Right cardiac atrium (tissue), 5 donors: ENCODE data around the gene EPM2A. TPM values are rescaled to one million over a fixed set of nuclear protein-coding genes. Genes with fewer than 3 reads are reported as not detected.
A peak's percentile ranks its signal among the peaks of the same experiment; 100 is the strongest.

Experiments
- ATAC-seq, 2 donors: fragments of 200-7000 bp; cut with Tn5 transposase; one replicate each; pipeline versions ENCODE4 v1.8.0 to v1.9.1; 2020; ENCODE audit warnings: moderate library complexity in 2 of 2, mild to moderate bottlenecking in 1 of 2
- DNase-seq, 3 donors: peaks; one replicate each; pipeline ENCODE4 v3.0.0-alpha.2; 2020
- H3K27ac ChIP-seq: one replicate; pipeline ENCODE4 v1.5.1; 2013; ENCODE audit warnings: mild to moderate bottlenecking, low read length, control low read depth, moderate library complexity
- H3K27me3 ChIP-seq: one replicate; pipeline ENCODE4 v1.6.1; 2013; ENCODE audit not compliant: control insufficient read depth, insufficient read depth
- H3K4me1 ChIP-seq: one replicate; pipeline ENCODE4 v1.6.1; 2013; ENCODE audit warnings: low read length; ENCODE audit not compliant: control insufficient read depth, insufficient read depth
- H3K4me3 ChIP-seq: one replicate; pipeline ENCODE4 v1.5.1; 2013; ENCODE audit warnings: low read length, control low read depth
- H3K9me3 ChIP-seq: one replicate; pipeline ENCODE4 v1.6.1; 2013; ENCODE audit warnings: low read length; ENCODE audit not compliant: control insufficient read depth
- WGBS: extraction: QIAGEN DNeasy Blood & Tissue Kit; methylation state at CpG from one replicate; pipeline ENCODE4 v1.1.7; 2013; 5-methylcytosine and 5-hydroxymethylcytosine counted together
- intact Hi-C, 4 donors: fragments of 100-400 bp; cut with DNase I; formaldehyde crosslinking; loops; one replicate each; pipeline versions ENCODE4 v1.11.0 to v1.14.0; 2022 to 2023
- polyA plus RNA-seq: library from polyadenylated mRNA; stranded (reverse); fragments of 200-250 nt; gene quantifications from one replicate; pipeline ENCODE4 v1.2.3, GENCODE V29; 2013
- total RNA-seq, 4 donors: library from RNA; stranded (reverse); fragmentation: NEBNext Ultra II Directional; extraction: Animal tissue kit (Norgen Biotek cat#: 25700); gene quantifications; one replicate each; pipeline ENCODE4 v1.2.1, GENCODE V29; 2021
- donor health status: healthy with polysubstance abuse.
- donor health status: DM: no; HTN: yes; CAD: no.
- donor health status: DM: no; HTN: no; CAD: no.
- donor health status: DM: no; HTN: yes; CAD: no; lungs with severe emphysema.
- donor health status: DM: yes; HTN: yes; CAD: no.

EPM2A gene
- total and polyA plus RNA-seq, 5 donors: 13.7 to 42.3 (median 37.9) TPM

GRCh38 chr6:145673504-145673903, 61.8 kb downstream of the EPM2A start:
- WGBS: 87% methylated on average over 5 of the region's 5 CpGs
- Histone ChIP-seq H3K27ac (no peak overlapping the region), H3K4me1 (no peaks in the 10 kb centered on the region), H3K27me3 (no peaks in the 10 kb centered on the region), H3K9me3 (no peaks in the 10 kb centered on the region), H3K4me3 (no peak overlapping the region)
- intact Hi-C loops: no loop called here
- DNase-seq (peak in 1 of 3 donors; percentile 36), ATAC-seq (no peak)

GRCh38 chr6:145670311-145670710, 65.0 kb downstream of the EPM2A start:
- 26% methylated on average over 1 of the region's 1 CpG for WGBS
- H3K9me3 ChIP-seq: no peaks in the 10 kb centered on the region
- DNase-seq: no peak
- no peak overlapping the region for H3K4me3 ChIP-seq
- no peak for ATAC-seq
- no peak overlapping the region for H3K27ac ChIP-seq
- no peaks in the 10 kb centered on the region for H3K27me3 ChIP-seq
- intact Hi-C loops: no loop called here
- H3K4me1 ChIP-seq: no peaks in the 10 kb centered on the region

GRCh38 chr6:145669627-145670034, 65.7 kb downstream of the EPM2A start:
- Histone ChIP-seq H3K4me3 (no peak overlapping the region), H3K9me3 (no peaks in the 10 kb centered on the region), H3K27ac (no peak overlapping the region), H3K4me1 (no peaks in the 10 kb centered on the region), H3K27me3 (no peaks in the 10 kb centered on the region)
- intact Hi-C loops: no loop called here
- ATAC-seq: no peak
- 60% methylated on average over 2 of the region's 2 CpGs for WGBS
- no peak for DNase-seq

- ATAC-seq: no peak
- H3K27me3 ChIP-seq: no peaks in the 10 kb centered on the region
- no peak overlapping the region for H3K27ac ChIP-seq
These were observed 66.5 kb downstream of the EPM2A start for GRCh38 chr6:145668844-145669243.

GRCh38 chr6:145660676-145661075, 74.6 kb downstream of the EPM2A start:
- intact Hi-C loops: no loop called here
- 89% methylated on average over 6 of the region's 6 CpGs for WGBS
- ATAC-seq (no peak), DNase-seq (no peak)
- Histone ChIP-seq H3K4me3 (no peak overlapping the region), H3K9me3 (no peaks in the 10 kb centered on the region), H3K4me1 (peaks cover 2% of the 10 kb centered on the region), H3K27me3 (no peaks in the 10 kb centered on the region), H3K27ac (no peak overlapping the region)

More at GRCh38 chr6:145668844-145669243, 66.5 kb downstream of the EPM2A start:
- H3K4me3 ChIP-seq: no peak overlapping the region
- DNase-seq: no peak
- intact Hi-C loops: no loop called here
- H3K9me3 ChIP-seq: no peaks in the 10 kb centered on the region
- 65% methylated on average over 1 of the region's 1 CpG for WGBS
- H3K4me1 ChIP-seq: no peaks in the 10 kb centered on the region

- H3K4me1 ChIP-seq: peaks cover 2% of the 10 kb centered on the region
- no peaks in the 10 kb centered on the region for H3K27me3 ChIP-seq
- intact Hi-C loops: no loop called here
- 67% methylated on average over 1 of the region's 1 CpG for WGBS
- H3K27ac ChIP-seq: no peak overlapping the region
- H3K4me3 ChIP-seq: no peak overlapping the region
- H3K9me3 ChIP-seq: no peaks in the 10 kb centered on the region
- peak in 1 of 3 donors; percentile 33 for DNase-seq
- ATAC-seq: peak in 1 of 2 donors; percentile 59
These were observed 79.2 kb downstream of the EPM2A start for GRCh38 chr6:145656128-145656527.

- ATAC-seq (no peak), DNase-seq (no peak)
- no peak overlapping the region for H3K4me3 ChIP-seq
- peaks cover 2% of the 10 kb centered on the region for H3K4me1 ChIP-seq
- H3K9me3 ChIP-seq: no peaks in the 10 kb centered on the region
- intact Hi-C loops: no loop called here
- 89% methylated on average over 1 of the region's 1 CpG for WGBS
- no peaks in the 10 kb centered on the region for H3K27me3 ChIP-seq
- H3K27ac ChIP-seq: no peak overlapping the region
These were observed 82.7 kb downstream of the EPM2A start for GRCh38 chr6:145652572-145652971.

- WGBS: 90% methylated on average over 2 of the region's 2 CpGs
- Histone ChIP-seq H3K27ac (no peak overlapping the region), H3K27me3 (no peaks in the 10 kb centered on the region), H3K4me1 (peaks cover 2% of the 10 kb centered on the region), H3K9me3 (no peaks in the 10 kb centered on the region), H3K4me3 (no peak overlapping the region)
- ATAC-seq (no peak), DNase-seq (no peak)
- intact Hi-C loops: no loop called here
These were observed 83.3 kb downstream of the EPM2A start for GRCh38 chr6:145651988-145652387.

- Histone ChIP-seq H3K4me1 (no peaks in the 10 kb centered on the region), H3K27ac (no peak overlapping the region), H3K9me3 (no peaks in the 10 kb centered on the region), H3K4me3 (no peak overlapping the region), H3K27me3 (no peaks in the 10 kb centered on the region)
- intact Hi-C loops: no loop called here
- DNase-seq: no peak
- WGBS: 97% methylated on average over 4 of the region's 4 CpGs
- no peak for ATAC-seq
These were observed 87.2 kb downstream of the EPM2A start for GRCh38 chr6:145648149-145648548.

GRCh38 chr6:145647602-145648001, 87.7 kb downstream of the EPM2A start:
- no peak for DNase-seq
- Histone ChIP-seq H3K4me3 (no peak overlapping the region), H3K4me1 (no peaks in the 10 kb centered on the region), H3K27me3 (no peaks in the 10 kb centered on the region), H3K9me3 (no peaks in the 10 kb centered on the region), H3K27ac (no peak overlapping the region)
- intact Hi-C loops: no loop called here
- WGBS: 81% methylated on average over 1 of the region's 1 CpG
- ATAC-seq: no peak

GRCh38 chr6:145643760-145644159, 91.6 kb downstream of the EPM2A start:
- intact Hi-C loops: no loop called here
- DNase-seq: no peak
- WGBS: 88% methylated on average over 3 of the region's 3 CpGs
- Histone ChIP-seq H3K9me3 (no peaks in the 10 kb centered on the region), H3K4me3 (no peak overlapping the region), H3K27ac (no peak overlapping the region), H3K4me1 (no peaks in the 10 kb centered on the region), H3K27me3 (no peaks in the 10 kb centered on the region)
- no peak for ATAC-seq

- H3K4me3 ChIP-seq: no peak overlapping the region
- ATAC-seq (peak; percentile 86 to 90), DNase-seq (peak; percentile 85 to 92 (median 90))
- intact Hi-C loops: no loop called here
- no peaks in the 10 kb centered on the region for H3K27me3 ChIP-seq
- 52% methylated on average over 11 of the region's 11 CpGs for WGBS
- no peaks in the 10 kb centered on the region for H3K9me3 ChIP-seq
- no peak overlapping the region for H3K27ac ChIP-seq
- H3K4me1 ChIP-seq: no peaks in the 10 kb centered on the region
These were observed 101.2 kb downstream of the EPM2A start for GRCh38 chr6:145633981-145634627.
